Measurements from ENCODE around the gene PEX26. TPM values are rescaled to one million over a fixed set of nuclear protein-coding genes. Genes with fewer than 3 reads are reported as not detected.

PEX26 gene
- total and polyA plus RNA-seq, 9 of the 15 experiments (the other 6 are each of a cell fraction or from before 2014, with no cell fraction given) = 0.35 to 39.6 (median 17.4) TPM

DNA sequence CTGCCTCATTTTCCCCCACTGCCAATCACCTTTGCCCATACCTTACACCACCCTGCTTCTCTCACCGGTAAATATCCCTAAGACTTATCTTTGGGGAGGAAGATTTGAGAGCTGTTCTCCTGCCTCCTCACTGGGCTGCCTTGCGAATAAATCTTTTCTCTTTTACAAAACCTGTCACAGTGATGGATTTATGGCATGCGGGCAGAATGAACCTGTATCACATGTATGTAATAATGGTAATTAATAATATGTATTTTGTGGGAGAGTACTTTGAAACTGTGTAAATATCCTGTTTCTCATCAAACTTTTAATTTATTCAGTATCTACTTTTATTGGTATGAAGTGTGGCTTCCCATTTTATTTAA lies 68.6 kb downstream of the PEX26 start:
- DNase-seq (ENCODE audit: extremely low read depth in 1 of 4, low spot score in 3 of 4) = no peak
- Histone ChIP-seq H2AFZ (ENCODE audit: low read depth, low read length) (no peak overlapping the region), H3K9ac (ENCODE audit: insufficient read depth in 1 of 2, low read depth in 2 of 2, low read length in 2 of 2) (no peak overlapping the region), H3K36me3 (ENCODE audit: control insufficient read depth, insufficient read depth, low read length) (no peaks in the 10 kb centered on the region), H3K79me2 (ENCODE audit: control insufficient read depth, insufficient read depth, low read length) (no peaks in the 10 kb centered on the region), H3K9me1 (ENCODE audit: control insufficient read depth, insufficient read depth, low read length) (no peaks in the 10 kb centered on the region), H3K4me2 (ENCODE audit: insufficient read depth, low read length) (peak overlapping the region; percentile 6; the same call in 1 of the 2 replicates), H3K4me1 (replicated peaks in 1 of 2; ENCODE audit: control insufficient read depth in 2 of 2, insufficient read depth in 2 of 2, low read length in 2 of 2) (peaks cover 0 to 9% of the 10 kb centered on the region in 2 experiments; a peak in 2 of 5 replicates), H3K27me3 (ENCODE audit: control insufficient read depth in 2 of 2, insufficient read depth in 2 of 2, low read length in 2 of 2) (peaks cover 9 to 35% of the 10 kb centered on the region in 2 experiments), H3K27ac (ENCODE audit: extremely low read depth, low read depth, low read length) (no peak overlapping the region), H4K20me1 (replicated peaks; ENCODE audit: control insufficient read depth, insufficient read depth, low read length) (no peaks in the 10 kb centered on the region), H3K4me3 (no peak overlapping the region), H3K9me3 (replicated peaks; ENCODE audit: control insufficient read depth, insufficient read depth, low read depth, low read length) (no peaks in the 10 kb centered on the region)
- WGBS (ENCODE audit: insufficient coverage, low coverage, missing lambda C conversion rate) = 22% methylated on average over 3 of the region's 3 CpGs
- ATAC-seq = no peak
- BruUV-seq (replicated peaks) = no TSS peak
- intact Hi-C loops (cut with micrococcal nuclease) = no loop called here
- in situ Hi-C loops (cut with MboI) = no loop called here
- CTCF ChIA-PET (ENCODE audit: low intra/inter-chr PET ratio) = no interaction called here
- TF ChIP-seq NR2F6 (CRISPR knock-in tag; IDR thresholded peaks at IDR 0.05) = no peak
- 0 out of 2 replicates have a peak, but pooled peaks have one; percentile 49 for TF ChIP-seq ERF (CRISPR knock-in tag; IDR thresholded peaks at IDR 0.05)
- no peak for TF ChIP-seq PBX2 (CRISPR knock-in tag; IDR thresholded peaks at IDR 0.05; ENCODE audit: low read depth)
- peak; percentile 85 for TF ChIP-seq PBX2 (tag; conservative IDR thresholded peaks at IDR 0.05; ENCODE audit: low read depth)
- no peak for TF ChIP-seq MTA3 (IDR thresholded peaks at IDR 0.05; ENCODE audit: borderline replicate concordance)
- peak; percentile 89 for TF ChIP-seq MEIS2 (IDR thresholded peaks at IDR 0.05; ENCODE audit: partially characterized antibody)
- TF ChIP-seq ZNF589 (CRISPR knock-in tag; IDR thresholded peaks at IDR 0.05; ENCODE audit: low read depth) = 0 out of 2 replicates have a peak, but pooled peaks have one; percentile 9
- TF ChIP-seq, protein P1, sequence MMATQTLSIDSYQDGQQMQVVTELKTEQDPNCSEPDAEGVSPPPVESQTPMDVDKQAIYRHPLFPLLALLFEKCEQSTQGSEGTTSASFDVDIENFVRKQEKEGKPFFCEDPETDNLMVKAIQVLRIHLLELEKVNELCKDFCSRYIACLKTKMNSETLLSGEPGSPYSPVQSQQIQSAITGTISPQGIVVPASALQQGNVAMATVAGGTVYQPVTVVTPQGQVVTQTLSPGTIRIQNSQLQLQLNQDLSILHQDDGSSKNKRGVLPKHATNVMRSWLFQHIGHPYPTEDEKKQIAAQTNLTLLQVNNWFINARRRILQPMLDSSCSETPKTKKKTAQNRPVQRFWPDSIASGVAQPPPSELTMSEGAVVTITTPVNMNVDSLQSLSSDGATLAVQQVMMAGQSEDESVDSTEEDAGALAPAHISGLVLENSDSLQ (IDR thresholded peaks at IDR 0.05) = peak; percentile 83
- 0 out of 2 replicates have a peak, but pooled peaks have one; percentile 1 for TF ChIP-seq BCOR (IDR thresholded peaks at IDR 0.05)
- POLR2A ChIA-PET = interaction anchor here (0.6 to 1.0 kb wide), 2 partner anchors 10 to 20 kb away, joined by 3 to 4 read pairs; no protein-coding TSS in a partner anchor
- FAIRE-seq = no peak
